H1 (cell line): ENCODE results near the gene MAP3K13. TPM values are rescaled to one million over a fixed set of nuclear protein-coding genes. Genes with fewer than 3 reads are reported as not detected.

Experiments used
- CTCF ChIA-PET: fragments of 300-600 bp; sonication (Branson Sonifier 250); formaldehyde crosslinking; loops from one replicate; lab custom pipeline; 2021; ENCODE audit not compliant: partially characterized antibody; lab: Charles Lee
- POLR2A ChIA-PET: fragments of 300-600 bp; sonication (Branson Sonifier 250); formaldehyde crosslinking; loops from one replicate; lab custom pipeline; 2021; ENCODE audit warnings: inconsistent platforms; ENCODE audit not compliant: partially characterized antibody; lab: Charles Lee
- DNase-seq, 2 experiments: peaks; one replicate each; pipeline versions ENCODE4 v3.0.0 to v3.0.0-alpha.2; 2010 to 2022; ENCODE audit warnings: low spot score in 2 of 2, low read depth in 1 of 2, mixed read lengths in 1 of 2
- FAIRE-seq: peaks from 2 replicates; lab custom pipeline; 2011; peaks lifted over from hg19 to GRCh38; lab: Jason Lieb, UNC
- H2AFZ ChIP-seq: 2 replicates; pipeline ENCODE4 v1.8.1; 2012; ENCODE audit warnings: low read length, inconsistent platforms
- H2AK5ac ChIP-seq: 2 replicates; pipeline ENCODE4 v1.6.1; 2013; ENCODE audit warnings: low read depth, low read length
- H2BK120ac ChIP-seq: replicated peaks from 2 replicates; pipeline ENCODE3; 2013; ENCODE audit warnings: low read depth, low read length, inconsistent platforms
- H2BK12ac ChIP-seq: 2 replicates; pipeline ENCODE4 v1.6.1; 2013; ENCODE audit warnings: low read depth, low read length
- H2BK15ac ChIP-seq: 2 replicates; pipeline ENCODE4 v1.6.1; 2013; ENCODE audit warnings: low read length
- H2BK20ac ChIP-seq: 2 replicates; pipeline ENCODE4 v1.6.1; 2013; ENCODE audit warnings: low read length
- H2BK5ac ChIP-seq: 2 replicates; pipeline ENCODE4 v1.6.1; 2013; ENCODE audit warnings: low read depth, low read length
- H3K14ac ChIP-seq: 2 replicates; pipeline ENCODE4 v1.6.1; 2013; ENCODE audit warnings: inconsistent platforms; ENCODE audit not compliant: insufficient read length
- H3K18ac ChIP-seq: 2 replicates; pipeline ENCODE4 v1.6.1; 2013; ENCODE audit warnings: low read length; ENCODE audit errors: extremely low read depth
- H3K23ac ChIP-seq: 2 replicates; pipeline ENCODE4 v1.6.1; 2013; ENCODE audit warnings: inconsistent platforms; ENCODE audit not compliant: insufficient read length
- H3K23me2 ChIP-seq: 2 replicates; pipeline ENCODE4 v1.6.1; 2013; ENCODE audit warnings: low read depth, low read length
- H3K27ac ChIP-seq: 2 replicates; pipeline ENCODE4 v1.6.1; 2011; ENCODE audit warnings: low read depth, low read length, inconsistent platforms
- H3K27me3 ChIP-seq, 4 experiments: replicated peaks in 1 of 4; 1 replicate in 1 of 4; 2 replicates in 3 of 4; pipeline versions ENCODE4 v1.6.1 to v1.8.1; 2011 to 2013; ENCODE audit warnings: low read length in 3 of 4, mild to moderate bottlenecking in 3 of 4, inconsistent platforms in 2 of 4, mixed read lengths in 2 of 4, moderate library complexity in 1 of 4; ENCODE audit not compliant: control insufficient read depth in 3 of 4, insufficient read depth in 3 of 4; ENCODE audit errors: extremely low read depth in 1 of 4
- H3K36me3 ChIP-seq, 4 experiments: 2 replicates each; pipeline versions ENCODE4 v1.6.1 to v1.8.1; 2011 to 2013; ENCODE audit warnings: mild to moderate bottlenecking in 4 of 4, low read length in 3 of 4, moderate library complexity in 2 of 4, control low read depth in 1 of 4, inconsistent platforms in 1 of 4; ENCODE audit not compliant: insufficient read depth in 4 of 4, control insufficient read depth in 2 of 4
- H3K4ac ChIP-seq: replicated peaks from 2 replicates; pipeline ENCODE3; 2013; ENCODE audit warnings: low read length, low read depth, mixed read lengths, inconsistent platforms; ENCODE audit not compliant: insufficient read length
- H3K4me1 ChIP-seq, 4 experiments: replicated peaks in 1 of 4; 1 replicate in 1 of 4; 2 replicates in 3 of 4; pipeline versions ENCODE4 v1.6.1 to v1.8.1; 2011 to 2013; ENCODE audit warnings: low read length in 3 of 4, inconsistent platforms in 2 of 4, mixed read lengths in 1 of 4; ENCODE audit not compliant: insufficient read depth in 4 of 4, control insufficient read depth in 3 of 4
- H3K4me2 ChIP-seq, 2 experiments: 2 replicates each; pipeline versions ENCODE4 v1.6.1 to v1.8.1; 2011 to 2013; ENCODE audit warnings: low read depth in 2 of 2, low read length in 2 of 2, control low read depth in 1 of 2, inconsistent platforms in 1 of 2, mild to moderate bottlenecking in 1 of 2; ENCODE audit not compliant: insufficient read depth in 1 of 2
- H3K4me3 ChIP-seq, 4 experiments: fragments of 200-600, 300-600 bp in 1 of 4; sonication (generic), shearing (Covaris generic), sonication (Bioruptor Twin) in 1 of 4; 2 replicates each; pipeline versions ENCODE4 v1.5.1 to v1.8.1; 2011 to 2016; ENCODE audit warnings: low read length in 4 of 4, low read depth in 3 of 4, control low read depth in 2 of 4, inconsistent platforms in 2 of 4, mild to moderate bottlenecking in 2 of 4, mixed read lengths in 1 of 4, moderate library complexity in 1 of 4; ENCODE audit not compliant: insufficient read depth in 2 of 4; ENCODE audit errors: extremely low read depth in 1 of 4
- H3K56ac ChIP-seq: replicated peaks from 2 replicates; pipeline ENCODE3; 2013; ENCODE audit warnings: low read depth, mild to moderate bottlenecking, mixed read lengths, low read length, inconsistent platforms; ENCODE audit not compliant: insufficient read length
- H3K79me1 ChIP-seq: 2 replicates; pipeline ENCODE4 v1.6.1; 2013; ENCODE audit warnings: low read depth, low read length, control low read depth
- H3K79me2 ChIP-seq, 2 experiments: 2 replicates each; pipeline versions ENCODE4 v1.6.1 to v1.8.1; 2012 to 2013; ENCODE audit warnings: low read length in 2 of 2, mild to moderate bottlenecking in 2 of 2, inconsistent platforms in 1 of 2; ENCODE audit not compliant: insufficient read depth in 2 of 2, control insufficient read depth in 1 of 2
- H3K9ac ChIP-seq, 4 experiments: replicated peaks in 1 of 4; 1 replicate in 1 of 4; 2 replicates in 3 of 4; pipeline versions ENCODE4 v1.6.1 to v1.8.1; 2011 to 2013; ENCODE audit warnings: low read depth in 3 of 4, low read length in 3 of 4, control low read depth in 2 of 4, mild to moderate bottlenecking in 2 of 4, moderate library complexity in 2 of 4, inconsistent platforms in 1 of 4; ENCODE audit errors: extremely low read depth in 1 of 4
- H3K9me3 ChIP-seq, 2 experiments: 2 replicates each; pipeline versions ENCODE4 v1.6.1 to v1.8.1; 2012 to 2013; ENCODE audit warnings: mild to moderate bottlenecking in 2 of 2, moderate library complexity in 2 of 2, control low read depth in 1 of 2, inconsistent platforms in 1 of 2, low read depth in 1 of 2, low read length in 1 of 2, mixed read lengths in 1 of 2; ENCODE audit not compliant: insufficient read depth in 2 of 2
- H4K20me1 ChIP-seq, 2 experiments: replicated peaks in 1 of 2; 2 replicates each; pipeline versions ENCODE3 to v1.8.1; 2011 to 2013; ENCODE audit warnings: inconsistent platforms in 2 of 2, low read length in 2 of 2, mild to moderate bottlenecking in 1 of 2; ENCODE audit not compliant: insufficient read depth in 2 of 2, control insufficient read depth in 1 of 2
- H4K5ac ChIP-seq: 2 replicates; pipeline ENCODE4 v1.6.1; 2013; ENCODE audit warnings: low read length, low read depth, mixed read lengths, inconsistent platforms; ENCODE audit not compliant: insufficient read length
- H4K8ac ChIP-seq: 2 replicates; pipeline ENCODE4 v1.8.0; 2013; ENCODE audit warnings: mild to moderate bottlenecking, moderate library complexity, low read length, inconsistent platforms; ENCODE audit not compliant: insufficient read depth; ENCODE audit errors: extremely low read depth
- H4K91ac ChIP-seq: replicated peaks from 2 replicates; pipeline ENCODE3; 2013; ENCODE audit warnings: low read length, mixed read lengths, inconsistent platforms; ENCODE audit not compliant: insufficient read length
- CBX5 ChIP-seq: fragments of 300-800, 300-1000 bp; sonication (generic); IDR thresholded peaks from 2 replicates; pipeline ENCODE4 v1.7.1; 2016; ENCODE audit warnings: antibody characterized with exemption, low read length, low read depth
- CREB1 ChIP-seq: IDR thresholded peaks from 2 replicates; pipeline ENCODE4 v1.6.1; 2012; ENCODE audit warnings: inconsistent platforms
- KDM1A ChIP-seq: fragments of 200-600, 300-600 bp; sonication (generic); IDR thresholded peaks from 2 replicates; pipeline ENCODE4 v1.7.1; 2016; ENCODE audit warnings: mild to moderate bottlenecking, low read length, borderline replicate concordance
- POLR2A ChIP-seq, 2 experiments: IDR thresholded peaks; 1 replicate in 1 of 2; 2 replicates in 1 of 2; pipeline ENCODE4 v1.6.1; 2011; ENCODE audit warnings: low read depth in 2 of 2, low read length in 2 of 2, mild to moderate bottlenecking in 2 of 2; ENCODE audit errors: control extremely low read depth in 1 of 2
- POLR2AphosphoS5 ChIP-seq: IDR thresholded peaks from 2 replicates; pipeline ENCODE4 v1.6.1; 2011; ENCODE audit warnings: low read depth, low read length
- SIX5 ChIP-seq: IDR thresholded peaks from 2 replicates; pipeline ENCODE4 v1.6.1; 2011; ENCODE audit warnings: mild to moderate bottlenecking, low read depth, low read length
- WGBS, 2 experiments: shearing (Covaris generic) in 1 of 2; methylation state at CpG; one replicate each; pipeline versions ENCODE4 v1.1.6 to v1.1.7; 2013 to 2015; ENCODE audit warnings: low lambda C conversion rate in 2 of 2, mixed read lengths in 2 of 2, inconsistent platforms in 1 of 2, low coverage in 1 of 2, missing lambda C conversion rate in 1 of 2; ENCODE audit not compliant: insufficient replicate concordance in 2 of 2, insufficient coverage in 1 of 2, insufficient read length in 1 of 2; ENCODE audit errors: extremely low coverage in 1 of 2, missing lambda C conversion rate in 1 of 2; 5-methylcytosine and 5-hydroxymethylcytosine counted together
- polyA plus RNA-seq, 7 experiments: library from polyadenylated mRNA; depleted of rRNA in 3 of 7; stranded (reverse) in 5 of 7; unstranded in 2 of 7; fragments of >200 nt in 5 of 7; fragments of 200-250 nt in 2 of 7; gene quantifications; 1 replicate in 5 of 7; 2 replicates in 1 of 7; 4 replicates in 1 of 7; pipeline versions ENCODE4 v1.2.1 to v1.2.3, GENCODE V29; 2011 to 2013; ENCODE audit warnings: missing spikeins in 2 of 7, mixed read lengths in 2 of 7
- total RNA-seq: library from RNA; stranded (reverse); fragmentation: NEBNext Ultra II Directional; extraction: Animal tissue kit (Norgen Biotek cat#: 25700); gene quantifications from 2 replicates; pipeline ENCODE4 v1.2.1, GENCODE V29; 2021

The MAP3K13 gene
- total and polyA plus RNA-seq, 2 of the 8 experiments (the other 6 are each of a cell fraction or from before 2014, with no cell fraction given): 6.8 to 17.9 TPM

DNA sequence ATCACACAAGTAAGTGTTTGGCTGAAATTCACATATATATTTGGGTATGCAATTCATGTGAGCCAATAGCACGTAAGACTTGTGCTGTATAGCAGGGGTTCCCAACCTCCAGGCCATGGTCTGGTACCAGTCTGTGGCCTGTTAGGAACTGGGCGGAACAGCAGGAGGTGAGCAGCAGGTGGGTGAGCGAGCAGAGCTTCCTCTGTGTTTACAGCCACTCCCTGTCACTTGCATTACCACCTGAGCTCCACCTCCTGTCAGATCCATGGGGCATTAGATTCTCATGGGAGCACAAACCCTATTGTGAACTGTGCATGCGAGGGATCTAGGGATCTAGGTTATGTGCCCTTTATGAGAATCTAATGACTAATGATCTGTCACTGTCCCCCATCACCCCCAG, 59.7 kb downstream of the MAP3K13 start:
- Histone ChIP-seq H3K4ac (no peak overlapping the region), H2BK15ac (no peak overlapping the region), H3K23ac (no peak overlapping the region), H4K5ac (no peak overlapping the region), H4K91ac (no peak overlapping the region), H3K79me2 (no peaks in the 10 kb centered on the region), H2BK20ac (no peak overlapping the region), H3K56ac (no peak overlapping the region), H3K79me1 (no peaks in the 10 kb centered on the region), H2AK5ac (no peak overlapping the region), H3K4me3 (no peak overlapping the region), H2BK12ac (no peak overlapping the region), H3K9me3 (no peaks in the 10 kb centered on the region), H3K36me3 (no peaks in the 10 kb centered on the region), H3K23me2 (no peaks in the 10 kb centered on the region), H4K20me1 (no peaks in the 10 kb centered on the region), H3K14ac (no peak overlapping the region), H2BK5ac (no peak overlapping the region), H3K4me2 (no peak overlapping the region), H3K9ac (no peak overlapping the region), H3K4me1 (no peaks in the 10 kb centered on the region), H2AFZ (no peak overlapping the region), H3K27ac (no peak overlapping the region), H3K27me3 (no peaks in the 10 kb centered on the region), H3K18ac (no peak overlapping the region), H4K8ac (no peak overlapping the region), H2BK120ac (no peak overlapping the region)
- DNase-seq: no peak
- WGBS, 2 experiments: 81% methylated on average over 4 of the region's 4 CpGs; no CpG with 5 or more reads in 1 of the 2 experiments
- CTCF ChIA-PET: interaction anchor here (0.8 to 2.3 kb wide), 3 partner anchors 28 to 86 kb away, joined by 3 to 8 read pairs (median 4); no protein-coding TSS in a partner anchor
- POLR2A ChIA-PET: no interaction called here
- FAIRE-seq: no peak
- TF ChIP-seq CREB1 (no peak), POLR2AphosphoS5 (no peak), SIX5 (no peak), CBX5 (no peak), KDM1A (no peak), POLR2A (IDR thresholded peaks at IDR 0.05; ENCODE audit: control extremely low read depth in 1 of 2, low read depth in 2 of 2, low read length in 2 of 2) (no peak)
